Measurements from ENCODE around the gene OXCT2.
"Not testable (repeated sequence)": the region's sequence is repeated elsewhere in the genome, so short reads cannot be mapped to it uniquely, and the experiment has no call there.

Gene OXCT2

GRCh38 chr1:39771022-39771532 lies at the start of gene OXCT2:
Gene OXCT2, minus strand, starts transcription at chr1:39771348. Its CDS starts 93 bp downstream, at chr1:39771255.
- DNase-seq (ENCODE audit: low read depth) = not testable (repeated sequence)

DNA sequence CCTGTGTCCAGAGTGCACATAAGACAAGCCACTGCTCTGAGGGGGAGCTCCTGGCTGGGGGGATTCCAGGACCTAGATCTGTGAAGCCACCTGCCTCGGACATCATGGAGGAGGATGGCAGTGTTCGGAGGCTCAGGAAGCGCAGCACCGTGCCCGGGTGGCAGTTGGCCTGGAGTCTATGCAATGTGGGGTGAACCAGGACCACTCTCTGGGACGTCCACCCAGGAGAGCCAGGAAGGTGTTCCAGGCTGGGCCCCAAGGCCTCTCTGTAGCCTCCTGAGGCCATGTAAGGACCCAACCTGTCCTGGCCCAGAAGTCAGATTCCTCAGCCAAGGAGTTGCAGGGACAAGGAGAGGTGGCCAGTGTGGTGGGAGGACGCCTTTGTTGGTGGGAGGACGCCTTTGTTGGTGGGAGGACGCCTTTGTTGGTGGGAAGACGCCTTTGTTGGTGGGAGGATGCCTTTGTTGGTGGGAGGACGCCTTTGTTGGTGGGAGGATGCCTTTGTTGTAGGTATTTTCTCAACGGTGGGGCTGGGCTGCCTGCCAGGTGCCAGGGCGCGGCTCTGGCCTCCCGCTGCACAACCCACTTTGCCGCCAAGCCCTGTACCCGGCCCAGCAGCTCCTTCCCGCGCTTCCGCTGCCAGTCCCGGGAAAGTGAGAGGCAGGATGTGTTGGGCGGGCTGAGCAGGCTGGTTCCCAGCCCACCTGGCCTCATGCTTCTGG lies 48.1 kb upstream of the OXCT2 start:
- no peak for DNase-seq (ENCODE audit: low read depth)

DNA sequence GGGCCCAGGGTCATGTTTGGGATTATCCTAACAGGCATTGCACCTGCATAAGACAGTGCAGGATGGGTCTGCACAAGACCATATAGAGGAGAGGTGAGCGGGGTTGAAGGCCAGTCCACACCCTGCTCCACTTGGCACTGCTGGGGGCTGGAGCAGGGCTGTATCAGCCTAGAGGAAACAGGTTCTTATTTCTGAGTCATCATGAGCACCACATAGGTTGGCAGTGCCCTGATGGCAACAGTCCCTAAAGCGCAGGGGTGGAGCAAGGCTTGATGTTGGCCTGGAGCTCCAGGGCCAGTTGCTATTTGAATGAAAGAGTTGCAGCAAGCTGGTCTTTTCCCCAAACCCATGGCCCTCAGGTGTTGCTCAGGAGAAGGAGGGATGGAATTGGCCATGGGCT lies 47.3 kb upstream of the OXCT2 start:
- DNase-seq (ENCODE audit: low read depth) = no peak

DNA sequence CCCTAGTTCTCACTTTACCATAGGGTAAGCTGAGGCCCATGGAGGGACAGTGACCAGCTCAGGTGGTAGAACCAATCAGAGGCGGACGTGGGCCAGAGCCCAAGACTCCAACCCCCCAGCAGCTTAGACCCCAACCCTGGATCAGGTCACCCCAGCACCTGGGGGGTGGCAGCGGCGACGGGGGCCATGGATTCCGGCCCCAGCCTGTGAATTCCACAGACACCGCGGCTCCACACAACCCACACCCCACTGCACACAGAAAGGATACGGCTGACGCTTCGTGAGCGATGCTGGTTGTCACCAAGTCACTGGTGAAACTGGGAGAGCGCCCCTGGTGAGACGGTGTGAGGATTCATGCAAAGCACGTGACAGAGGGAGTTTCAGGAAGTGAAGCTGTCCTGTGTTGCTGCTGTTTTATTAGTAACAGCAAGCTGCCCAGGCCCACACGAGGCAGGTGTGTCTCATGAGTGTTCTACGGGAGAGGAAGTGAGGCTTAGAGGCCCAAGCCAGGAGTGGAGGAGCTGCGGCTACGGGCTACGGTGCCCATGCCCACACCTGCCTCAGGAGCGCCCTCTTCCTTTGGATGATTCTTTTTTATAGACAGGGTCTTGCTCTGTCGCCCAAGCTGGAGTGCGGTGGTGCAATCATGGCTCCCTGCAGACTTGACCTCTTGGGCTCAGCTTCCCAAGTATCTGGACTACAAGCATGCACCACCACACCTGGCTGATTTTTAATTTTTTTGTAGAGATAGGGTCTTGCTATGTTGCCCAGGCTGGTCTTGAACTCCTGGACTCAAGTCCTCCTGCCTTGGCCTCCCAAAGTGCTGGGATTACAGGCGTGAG lies 46.2 kb upstream of the OXCT2 start:
- DNase-seq (ENCODE audit: low read depth) = peak; percentile 8

DNA sequence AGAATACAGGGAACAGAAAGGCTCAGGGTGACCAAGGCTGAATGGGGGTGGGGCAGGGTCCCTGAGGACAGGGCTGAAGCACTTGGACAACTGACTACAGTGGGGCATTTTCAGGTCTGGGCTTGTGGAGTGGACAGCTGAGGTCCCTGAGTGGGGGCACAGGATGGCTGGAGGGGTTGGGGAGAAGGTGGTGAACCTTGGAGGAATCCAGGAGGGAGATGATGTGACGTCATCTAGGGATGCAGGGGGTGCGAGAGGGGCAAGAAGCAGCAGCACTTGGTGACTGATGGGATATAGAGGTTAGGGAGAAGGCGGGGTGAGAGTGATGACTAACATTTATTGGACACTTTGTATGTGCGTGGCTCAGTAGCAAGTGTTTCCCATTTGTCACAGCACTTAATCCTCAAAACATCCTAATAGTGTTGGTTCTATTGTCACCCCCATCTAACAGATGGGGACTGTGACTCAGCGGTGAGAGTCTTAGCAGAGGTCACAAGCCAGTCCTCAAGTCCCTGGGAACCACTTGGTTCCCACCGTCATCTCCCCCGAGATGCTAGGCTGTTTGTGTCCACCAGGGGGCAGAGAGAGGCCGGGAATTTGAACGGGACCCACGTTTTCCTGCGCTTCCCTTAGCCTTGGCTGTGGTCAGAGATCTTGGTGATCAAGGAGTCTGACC lies 45.4 kb upstream of the OXCT2 start:
- peak; percentile 34 for DNase-seq (ENCODE audit: low read depth)

DNA sequence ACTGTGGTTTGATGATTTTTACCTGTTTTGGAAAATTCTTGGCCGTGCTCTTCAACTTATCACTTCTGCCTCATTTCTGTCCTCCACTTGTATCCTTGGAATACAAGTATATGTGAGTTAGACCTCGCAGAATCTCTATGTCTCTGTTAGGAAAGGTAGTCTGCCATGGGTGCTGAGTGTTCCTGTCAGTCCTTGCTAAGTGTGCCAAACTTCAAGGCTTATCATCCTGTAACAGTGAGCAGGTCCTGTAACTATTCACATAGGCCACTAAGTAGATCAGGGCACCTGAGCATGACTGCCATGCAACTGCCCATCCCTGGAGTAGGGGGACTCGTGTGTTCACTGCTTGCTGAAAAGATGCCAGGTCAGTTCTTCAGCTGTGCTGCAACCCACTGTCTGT lies 41.8 kb upstream of the OXCT2 start:
- DNase-seq (ENCODE audit: low read depth) = no peak

DNA sequence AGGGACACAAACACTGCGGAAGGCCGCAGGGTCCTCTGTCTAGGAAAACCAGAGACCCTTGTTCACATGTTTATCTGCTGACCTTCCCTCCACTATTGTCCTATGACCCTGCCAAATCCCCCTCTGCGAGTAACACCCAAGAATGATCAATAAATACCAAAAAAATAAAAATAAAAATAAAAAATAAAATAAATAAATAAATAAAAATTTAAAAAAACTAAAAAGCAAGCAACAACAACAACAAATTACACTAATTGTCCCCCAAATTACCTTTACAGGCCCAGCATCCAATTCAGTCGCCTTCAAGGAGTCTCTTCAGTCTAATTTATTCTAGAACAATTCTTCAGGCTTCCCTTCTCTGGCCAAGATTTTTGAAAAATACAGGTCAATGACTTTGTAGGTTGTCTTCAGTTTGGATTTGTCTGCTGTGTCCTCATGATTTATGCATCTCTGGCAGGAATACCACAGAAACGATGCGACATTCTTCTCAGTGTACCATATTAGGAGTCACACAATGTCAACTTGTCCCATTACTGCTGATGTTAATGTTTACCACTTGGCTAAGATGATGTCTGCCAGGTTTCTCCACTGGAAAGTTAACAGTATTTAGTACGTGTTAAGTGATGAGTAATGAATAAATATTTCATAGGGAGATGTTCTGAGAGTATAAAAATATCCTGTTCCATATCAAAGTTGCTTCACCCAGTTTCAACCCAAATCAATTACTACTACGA lies 37.8 kb upstream of the OXCT2 start:
- no peak for DNase-seq (ENCODE audit: low read depth)

DNA sequence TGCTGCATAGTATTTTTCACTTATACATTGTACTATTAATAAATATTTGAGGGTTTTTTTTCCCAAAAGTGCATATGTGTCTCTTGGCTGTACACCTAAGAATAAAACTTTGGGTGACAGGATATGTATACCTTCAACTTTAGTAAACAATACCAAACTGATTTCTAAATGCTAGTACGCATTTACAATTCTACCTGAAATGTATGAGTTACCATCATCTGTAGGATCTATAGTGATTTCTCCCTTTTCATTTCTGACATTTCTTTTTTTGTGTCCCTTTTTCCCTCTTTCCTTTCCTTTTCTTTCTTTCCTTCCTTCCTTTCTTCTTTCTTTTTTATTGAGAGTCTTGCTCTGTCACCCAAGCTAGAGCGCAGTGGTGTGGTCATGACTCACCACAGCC lies 34.2 kb upstream of the OXCT2 start:
- no peak for DNase-seq (ENCODE audit: low read depth)

- no peak for DNase-seq (ENCODE audit: low read depth)
Measured at GRCh38 chr1:39802496-39803260, 31.5 kb upstream of the OXCT2 start.

DNA sequence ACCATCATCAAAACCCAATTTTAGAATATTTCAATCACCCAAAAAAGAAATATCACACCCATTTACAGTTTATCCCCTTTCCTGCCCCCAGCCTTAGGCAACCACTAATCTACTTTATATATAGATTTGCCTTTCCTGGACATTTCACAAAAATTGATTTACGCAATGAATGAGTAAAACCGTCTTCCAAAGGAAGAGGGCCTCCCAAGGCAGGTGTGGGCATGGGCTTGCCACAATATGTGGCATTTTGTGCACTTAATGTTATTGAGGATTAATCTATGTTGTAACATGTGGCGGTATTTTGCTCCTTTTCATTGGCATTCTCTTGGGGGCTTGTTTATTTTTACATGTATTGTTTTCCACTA lies 29.3 kb upstream of the OXCT2 start:
- DNase-seq (ENCODE audit: low read depth) = no peak

- DNase-seq (ENCODE audit: low read depth) = peak; percentile 51
Measured at GRCh38 chr1:39799770-39800470, 28.8 kb upstream of the OXCT2 start.

DNA sequence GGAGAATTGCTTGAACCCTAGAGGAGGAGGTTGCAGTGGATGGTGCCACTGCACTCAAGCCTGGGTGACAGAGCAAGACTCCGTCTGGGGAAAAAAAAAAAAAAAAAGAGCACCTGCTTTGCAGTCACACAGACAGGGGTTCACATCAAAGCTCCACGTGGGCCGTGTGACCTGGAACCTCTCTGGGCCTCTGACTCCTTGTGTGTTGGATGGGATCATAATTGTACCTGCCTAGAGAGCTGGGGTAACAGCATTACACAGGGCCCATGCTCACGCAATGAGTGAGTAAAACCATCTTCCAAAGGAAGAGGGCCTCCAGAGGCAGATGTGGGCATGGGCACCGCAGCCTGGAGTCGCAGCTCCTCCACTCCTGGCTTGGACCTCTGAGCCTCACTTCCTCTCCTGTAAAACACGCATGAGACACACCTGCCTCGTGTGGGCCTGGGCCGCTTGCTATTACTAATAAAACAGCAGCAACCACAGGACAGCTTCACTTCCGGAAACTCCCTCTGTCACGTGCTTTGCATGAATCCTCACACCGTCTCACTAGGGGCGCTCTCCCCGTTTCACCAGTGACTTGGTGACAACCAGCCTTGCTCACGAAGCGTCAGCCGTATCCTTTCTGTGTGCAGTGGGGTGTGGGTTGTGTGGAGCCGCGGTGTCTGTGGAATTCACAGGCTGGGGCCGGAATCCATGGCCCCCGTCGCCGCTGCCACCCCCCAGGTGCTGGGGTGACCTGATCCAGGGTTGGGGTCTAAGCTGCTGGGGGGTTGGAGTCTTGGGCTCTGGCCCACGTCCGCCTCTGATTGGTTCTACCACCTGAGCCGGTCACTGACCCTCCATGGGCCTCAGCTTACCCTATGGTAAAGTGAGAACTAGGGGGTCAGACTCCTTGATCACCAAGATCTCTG lies 28.0 kb upstream of the OXCT2 start:
- peak; percentile 83 for DNase-seq (ENCODE audit: low read depth)

- no peak for DNase-seq (ENCODE audit: low read depth)
Measured at GRCh38 chr1:39795651-39796050, 24.5 kb upstream of the OXCT2 start.

- no peak for DNase-seq (ENCODE audit: low read depth)
Measured at GRCh38 chr1:39791838-39792237, 20.7 kb upstream of the OXCT2 start.

GRCh38 chr1:39789571-39790110 lies 18.5 kb upstream of the OXCT2 start:
- DNase-seq (ENCODE audit: low read depth) = no peak

DNA sequence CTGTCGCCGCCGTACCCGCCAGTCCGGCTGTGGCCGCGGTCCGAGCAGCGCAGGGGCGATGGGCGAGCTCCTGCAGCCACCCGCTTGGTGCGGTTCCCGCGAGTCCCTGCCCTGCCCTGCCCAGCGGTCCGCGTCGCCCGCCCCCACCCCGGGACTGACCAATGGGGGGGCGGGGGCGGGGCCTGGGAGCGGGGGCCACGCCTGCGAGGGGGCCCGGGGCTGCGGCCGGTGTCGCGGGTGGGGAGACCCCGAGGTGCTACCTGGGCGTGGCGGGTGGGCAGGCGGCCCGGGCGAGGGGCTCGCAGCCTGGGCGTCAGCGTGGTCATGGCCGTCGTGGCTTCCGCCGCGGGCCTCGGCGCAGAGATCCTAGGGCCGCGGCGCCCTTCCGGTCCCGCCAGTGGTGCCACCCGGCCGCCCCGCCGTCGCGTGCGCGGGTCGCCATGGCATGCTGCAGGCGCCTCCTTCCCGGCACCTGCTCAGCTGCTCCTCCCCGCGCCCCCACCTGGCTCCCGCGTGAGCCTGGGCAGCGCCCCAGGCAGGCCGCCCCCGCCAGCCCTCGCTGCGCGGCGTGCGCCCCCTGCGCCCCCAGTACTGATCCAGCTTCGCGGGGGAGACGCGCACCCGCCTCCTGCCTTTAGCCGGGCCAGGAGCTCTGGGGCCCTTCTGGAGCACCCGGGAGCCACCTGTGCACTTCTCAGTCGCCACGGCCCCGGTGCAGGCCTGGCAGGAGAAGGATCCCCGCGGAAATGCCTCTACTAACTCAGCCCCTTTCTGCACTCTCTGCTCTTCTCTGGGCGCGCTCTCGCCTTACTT lies 17.8 kb upstream of the OXCT2 start, which contains the start of gene BMP8B:
BMP8B (minus strand) TSS at position 108 of the 813 bp plus-strand sequence. CDS start 380 bp downstream, outside the sequence.
- peak; percentile 18 for DNase-seq (ENCODE audit: low read depth)

DNA sequence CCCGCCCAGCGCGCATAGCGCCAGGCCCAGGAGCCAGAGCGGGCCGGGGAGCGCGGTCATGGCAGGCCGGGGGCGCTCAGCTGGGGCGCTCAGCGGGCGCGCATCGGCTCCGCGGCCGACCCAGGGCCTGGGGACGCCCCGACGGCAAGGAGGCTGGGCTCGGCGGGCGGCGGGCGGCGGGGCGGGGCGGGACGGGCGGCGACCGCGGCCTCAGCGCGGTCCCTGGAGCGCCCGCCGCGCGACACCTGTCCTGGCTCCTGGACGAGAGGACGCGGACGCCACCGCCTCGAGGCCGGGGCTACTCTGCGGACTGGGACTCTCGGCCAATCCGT lies 17.2 kb upstream of the OXCT2 start:
- DNase-seq (ENCODE audit: low read depth) = no peak

- not testable (repeated sequence) for DNase-seq (ENCODE audit: low read depth)
Measured at GRCh38 chr1:39787964-39788363, 16.8 kb upstream of the OXCT2 start.
